Measurements from ENCODE around the gene PRKCH. TPM values are rescaled to one million over a fixed set of nuclear protein-coding genes. Genes with fewer than 3 reads are reported as not detected.

PRKCH gene
- polyA plus RNA-seq, 1 donor from 2014 or later: 2.0 TPM

DNA sequence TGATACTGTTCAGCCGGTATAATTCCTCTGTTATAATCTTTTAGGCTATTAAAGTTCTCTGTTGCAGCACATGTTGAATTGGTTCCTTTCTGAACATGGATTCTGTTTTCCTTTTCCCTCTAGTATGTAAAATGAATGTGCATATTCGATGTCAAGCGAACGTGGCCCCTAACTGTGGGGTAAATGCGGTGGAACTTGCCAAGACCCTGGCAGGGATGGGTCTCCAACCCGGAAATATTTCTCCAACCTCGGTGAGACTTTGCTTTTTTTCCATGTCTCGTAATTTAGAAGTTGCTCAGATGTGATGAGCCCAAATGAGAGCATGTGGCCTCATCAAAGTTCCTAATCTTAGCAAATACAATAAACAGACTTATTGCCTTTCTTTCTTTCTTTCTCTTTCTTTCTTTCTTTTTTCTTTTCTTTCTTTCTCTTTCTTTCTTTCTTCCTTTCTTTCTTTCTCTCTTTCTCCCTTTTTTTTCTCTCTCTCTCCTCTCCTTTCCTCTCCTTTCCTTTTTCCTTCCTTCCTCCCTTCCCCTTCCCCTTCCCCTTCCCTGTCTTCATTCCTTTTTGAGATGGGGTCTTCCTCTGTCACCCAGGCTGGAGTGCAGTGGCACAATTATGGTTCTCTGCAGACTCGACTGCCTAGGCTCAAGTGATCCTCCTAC is 131.9 kb downstream of the PRKCH start:
- Histone ChIP-seq H3K9ac (ENCODE audit: low read length) (no peak overlapping the region), H3K9me3 (ENCODE audit: low read length) (no peaks in the 10 kb centered on the region), H3K27me3 (ENCODE audit: insufficient read depth, low read depth, low read length) (no peaks in the 10 kb centered on the region), H3F3A (ENCODE audit: insufficient read depth, low read length, poor library complexity, severe bottlenecking) (no peaks in the 10 kb centered on the region), H3K9me2 (ENCODE audit: insufficient read depth, low read length) (no peaks in the 10 kb centered on the region), H3K36me3 (ENCODE audit: insufficient read depth, low read length) (no peaks in the 10 kb centered on the region), H2AFZ (ENCODE audit: low read depth, low read length) (no peak overlapping the region), H3K4me2 (ENCODE audit: low read length) (no peak overlapping the region), H3K4me3 (ENCODE audit: low read length) (peak overlapping the region; percentile 24), H3K79me2 (replicated peaks; ENCODE audit: insufficient read depth, low read length) (no peaks in the 10 kb centered on the region), H4K20me1 (ENCODE audit: insufficient read depth) (no peaks in the 10 kb centered on the region), H3K27ac (ENCODE audit: low read length) (peak overlapping the region; percentile 55)
- TF ChIP-seq, protein P1, sequence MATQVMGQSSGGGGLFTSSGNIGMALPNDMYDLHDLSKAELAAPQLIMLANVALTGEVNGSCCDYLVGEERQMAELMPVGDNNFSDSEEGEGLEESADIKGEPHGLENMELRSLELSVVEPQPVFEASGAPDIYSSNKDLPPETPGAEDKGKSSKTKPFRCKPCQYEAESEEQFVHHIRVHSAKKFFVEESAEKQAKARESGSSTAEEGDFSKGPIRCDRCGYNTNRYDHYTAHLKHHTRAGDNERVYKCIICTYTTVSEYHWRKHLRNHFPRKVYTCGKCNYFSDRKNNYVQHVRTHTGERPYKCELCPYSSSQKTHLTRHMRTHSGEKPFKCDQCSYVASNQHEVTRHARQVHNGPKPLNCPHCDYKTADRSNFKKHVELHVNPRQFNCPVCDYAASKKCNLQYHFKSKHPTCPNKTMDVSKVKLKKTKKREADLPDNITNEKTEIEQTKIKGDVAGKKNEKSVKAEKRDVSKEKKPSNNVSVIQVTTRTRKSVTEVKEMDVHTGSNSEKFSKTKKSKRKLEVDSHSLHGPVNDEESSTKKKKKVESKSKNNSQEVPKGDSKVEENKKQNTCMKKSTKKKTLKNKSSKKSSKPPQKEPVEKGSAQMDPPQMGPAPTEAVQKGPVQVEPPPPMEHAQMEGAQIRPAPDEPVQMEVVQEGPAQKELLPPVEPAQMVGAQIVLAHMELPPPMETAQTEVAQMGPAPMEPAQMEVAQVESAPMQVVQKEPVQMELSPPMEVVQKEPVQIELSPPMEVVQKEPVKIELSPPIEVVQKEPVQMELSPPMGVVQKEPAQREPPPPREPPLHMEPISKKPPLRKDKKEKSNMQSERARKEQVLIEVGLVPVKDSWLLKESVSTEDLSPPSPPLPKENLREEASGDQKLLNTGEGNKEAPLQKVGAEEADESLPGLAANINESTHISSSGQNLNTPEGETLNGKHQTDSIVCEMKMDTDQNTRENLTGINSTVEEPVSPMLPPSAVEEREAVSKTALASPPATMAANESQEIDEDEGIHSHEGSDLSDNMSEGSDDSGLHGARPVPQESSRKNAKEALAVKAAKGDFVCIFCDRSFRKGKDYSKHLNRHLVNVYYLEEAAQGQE (IDR thresholded peaks at IDR 0.05; ENCODE audit: borderline replicate concordance): no peak
- TF ChIP-seq EP300 (conservative IDR thresholded peaks at IDR 0.05; ENCODE audit: poor library complexity, severe bottlenecking) (no peak), RAD21 (conservative IDR thresholded peaks at IDR 0.05) (no peak), EZH2 (IDR thresholded peaks at IDR 0.05; ENCODE audit: borderline replicate concordance, insufficient read depth, low read length, poor library complexity, severe bottlenecking) (no peak), TAF1 (IDR thresholded peaks at IDR 0.05; ENCODE audit: low read depth) (no peak), POLR2AphosphoS5 (IDR thresholded peaks at IDR 0.05) (no peak), SMC3 (conservative IDR thresholded peaks at IDR 0.05; ENCODE audit: poor library complexity) (no peak), MXI1 (conservative IDR thresholded peaks at IDR 0.05; ENCODE audit: poor library complexity, severe bottlenecking) (no peak)
- TF ChIP-seq, protein P2, sequence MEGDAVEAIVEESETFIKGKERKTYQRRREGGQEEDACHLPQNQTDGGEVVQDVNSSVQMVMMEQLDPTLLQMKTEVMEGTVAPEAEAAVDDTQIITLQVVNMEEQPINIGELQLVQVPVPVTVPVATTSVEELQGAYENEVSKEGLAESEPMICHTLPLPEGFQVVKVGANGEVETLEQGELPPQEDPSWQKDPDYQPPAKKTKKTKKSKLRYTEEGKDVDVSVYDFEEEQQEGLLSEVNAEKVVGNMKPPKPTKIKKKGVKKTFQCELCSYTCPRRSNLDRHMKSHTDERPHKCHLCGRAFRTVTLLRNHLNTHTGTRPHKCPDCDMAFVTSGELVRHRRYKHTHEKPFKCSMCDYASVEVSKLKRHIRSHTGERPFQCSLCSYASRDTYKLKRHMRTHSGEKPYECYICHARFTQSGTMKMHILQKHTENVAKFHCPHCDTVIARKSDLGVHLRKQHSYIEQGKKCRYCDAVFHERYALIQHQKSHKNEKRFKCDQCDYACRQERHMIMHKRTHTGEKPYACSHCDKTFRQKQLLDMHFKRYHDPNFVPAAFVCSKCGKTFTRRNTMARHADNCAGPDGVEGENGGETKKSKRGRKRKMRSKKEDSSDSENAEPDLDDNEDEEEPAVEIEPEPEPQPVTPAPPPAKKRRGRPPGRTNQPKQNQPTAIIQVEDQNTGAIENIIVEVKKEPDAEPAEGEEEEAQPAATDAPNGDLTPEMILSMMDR (IDR thresholded peaks at IDR 0.05; ENCODE audit: poor library complexity, severe bottlenecking): no peak

DNA sequence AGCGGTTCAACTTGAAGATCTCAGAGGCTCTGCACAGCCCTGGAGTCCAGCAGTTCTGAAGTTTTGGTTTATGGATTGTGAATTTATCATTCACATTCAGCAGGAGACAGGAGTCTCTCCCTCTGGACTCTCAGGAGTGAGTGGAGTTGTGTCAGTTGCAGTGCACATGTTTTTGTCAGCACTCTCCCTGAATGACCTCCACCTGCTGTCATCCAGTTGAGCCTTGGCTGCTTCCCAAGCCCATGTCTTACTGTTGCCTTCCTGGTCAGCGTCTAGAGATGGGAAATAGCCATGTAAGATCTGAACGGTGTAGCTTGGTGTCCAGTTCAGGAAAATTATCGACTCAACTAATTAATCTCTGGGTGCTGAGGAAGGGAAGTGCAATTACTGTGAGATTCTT is 133.2 kb downstream of the PRKCH start:
- H3K9me2 ChIP-seq (ENCODE audit: insufficient read depth, low read length): no peaks in the 10 kb centered on the region
- H3F3A ChIP-seq (ENCODE audit: insufficient read depth, low read length, poor library complexity, severe bottlenecking): no peaks in the 10 kb centered on the region
- no peak overlapping the region for H3K9ac ChIP-seq (ENCODE audit: low read length)
- H3K27me3 ChIP-seq (ENCODE audit: insufficient read depth, low read depth, low read length): no peaks in the 10 kb centered on the region
- no peak overlapping the region for H2AFZ ChIP-seq (ENCODE audit: low read depth, low read length)
- no peaks in the 10 kb centered on the region for H3K36me3 ChIP-seq (ENCODE audit: insufficient read depth, low read length)
- no peaks in the 10 kb centered on the region for H3K9me3 ChIP-seq (ENCODE audit: low read length)
- no peaks in the 10 kb centered on the region for H4K20me1 ChIP-seq (ENCODE audit: insufficient read depth)
- H3K4me2 ChIP-seq (ENCODE audit: low read length): no peak overlapping the region
- no peaks in the 10 kb centered on the region for H3K79me2 ChIP-seq (replicated peaks; ENCODE audit: insufficient read depth, low read length)
- no peak overlapping the region for H3K4me3 ChIP-seq (ENCODE audit: low read length)
- TF ChIP-seq MXI1 (conservative IDR thresholded peaks at IDR 0.05; ENCODE audit: poor library complexity, severe bottlenecking) (no peak), TAF1 (IDR thresholded peaks at IDR 0.05; ENCODE audit: low read depth) (no peak), POLR2AphosphoS5 (IDR thresholded peaks at IDR 0.05) (no peak), RAD21 (conservative IDR thresholded peaks at IDR 0.05) (no peak), SMC3 (conservative IDR thresholded peaks at IDR 0.05; ENCODE audit: poor library complexity) (no peak), EZH2 (IDR thresholded peaks at IDR 0.05; ENCODE audit: borderline replicate concordance, insufficient read depth, low read length, poor library complexity, severe bottlenecking) (no peak)
- TF ChIP-seq, protein P2 (IDR thresholded peaks at IDR 0.05; ENCODE audit: poor library complexity, severe bottlenecking): no peak
- TF ChIP-seq, protein P1 (IDR thresholded peaks at IDR 0.05; ENCODE audit: borderline replicate concordance): no peak
- H3K27ac ChIP-seq (ENCODE audit: low read length): no peak overlapping the region
